ENCODE data around the gene NOC4L. TPM values are rescaled to one million over a fixed set of nuclear protein-coding genes. Genes with fewer than 3 reads are reported as not detected.
A peak's percentile ranks its signal among the peaks of the same experiment; 100 is the strongest.

The NOC4L gene
- total RNA-seq, 2 experiments from 2014 or later = 27.1 to 27.4 TPM

- Mint-ChIP-seq H3K36me3 (ENCODE audit: low read depth) (no peaks in the 10 kb centered on the region), H3K4me3 (no peak overlapping the region), H3K27ac (no peak overlapping the region), H3K4me1 (ENCODE audit: low read depth) (peaks cover 14% of the 10 kb centered on the region), H3K27me3 (ENCODE audit: low read depth) (no peaks in the 10 kb centered on the region), H3K9me3 (no peaks in the 10 kb centered on the region)
- intact Hi-C loops (cut with micrococcal nuclease) = no loop called here
- peak; percentile 24 for DNase-seq
- CTCF ChIA-PET = no interaction called here
These were observed 19.6 kb downstream of the NOC4L start for GRCh38 chr12:132163911-132164288.

GRCh38 chr12:132164426-132164825, 20.2 kb downstream of the NOC4L start:
- no peaks in the 10 kb centered on the region for H3K27me3 Mint-ChIP-seq (ENCODE audit: low read depth)
- no peaks in the 10 kb centered on the region for H3K9me3 Mint-ChIP-seq
- H3K4me1 Mint-ChIP-seq (ENCODE audit: low read depth) = peaks cover 14% of the 10 kb centered on the region
- CTCF ChIA-PET = no interaction called here
- intact Hi-C loops (cut with micrococcal nuclease) = no loop called here
- no peak for DNase-seq
- no peaks in the 10 kb centered on the region for H3K36me3 Mint-ChIP-seq (ENCODE audit: low read depth)
- no peak overlapping the region for H3K27ac Mint-ChIP-seq
- H3K4me3 Mint-ChIP-seq = no peak overlapping the region

DNA sequence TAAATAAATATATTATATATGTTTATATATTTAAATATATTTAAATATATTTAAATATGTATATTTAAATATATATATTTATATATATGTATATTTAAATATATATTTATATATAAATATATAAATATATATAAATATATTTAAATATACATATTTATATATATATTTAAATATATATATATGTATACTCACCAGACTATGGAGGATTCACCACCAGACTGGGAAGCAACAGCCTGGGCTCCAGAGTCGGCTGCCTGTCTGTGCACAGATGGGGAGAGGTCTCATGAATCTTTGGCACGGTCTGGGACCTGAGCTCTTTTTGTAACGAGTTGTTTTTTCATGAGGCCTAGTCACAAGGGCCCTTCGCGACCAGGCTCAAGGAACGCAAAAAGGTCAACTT, 21.3 kb downstream of the NOC4L start:
- intact Hi-C loops (cut with micrococcal nuclease) = no loop called here
- CTCF ChIA-PET = no interaction called here
- H3K9me3 Mint-ChIP-seq = no peaks in the 10 kb centered on the region
- H3K4me3 Mint-ChIP-seq = no peak overlapping the region
- no peaks in the 10 kb centered on the region for H3K36me3 Mint-ChIP-seq (ENCODE audit: low read depth)
- H3K4me1 Mint-ChIP-seq (ENCODE audit: low read depth) = peaks cover 14% of the 10 kb centered on the region
- no peak overlapping the region for H3K27ac Mint-ChIP-seq
- no peaks in the 10 kb centered on the region for H3K27me3 Mint-ChIP-seq (ENCODE audit: low read depth)
- no peak for DNase-seq

DNA sequence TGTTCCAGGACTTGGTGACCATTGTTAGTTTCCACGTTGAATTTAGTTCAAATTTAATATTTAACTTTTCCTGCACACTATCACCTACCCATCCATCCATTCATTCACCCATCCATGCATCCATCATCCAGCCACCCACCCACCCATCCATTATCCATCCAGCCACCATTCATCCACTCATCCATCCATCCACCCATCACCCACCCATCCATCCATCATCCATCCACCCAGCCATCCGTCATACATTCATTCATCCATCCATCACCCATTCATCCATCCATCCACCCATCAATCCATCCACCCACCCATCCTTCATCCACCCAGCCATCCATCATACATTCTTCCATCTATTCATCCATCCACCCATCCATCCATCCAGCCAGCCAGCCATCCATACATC, 21.8 kb downstream of the NOC4L start:
- no peak for DNase-seq
- Mint-ChIP-seq H3K27ac (no peak overlapping the region), H3K9me3 (no peaks in the 10 kb centered on the region), H3K36me3 (ENCODE audit: low read depth) (no peaks in the 10 kb centered on the region), H3K4me3 (no peak overlapping the region), H3K4me1 (ENCODE audit: low read depth) (peaks cover 14% of the 10 kb centered on the region), H3K27me3 (ENCODE audit: low read depth) (no peaks in the 10 kb centered on the region)
- CTCF ChIA-PET = no interaction called here
- intact Hi-C loops (cut with micrococcal nuclease) = no loop called here

DNA sequence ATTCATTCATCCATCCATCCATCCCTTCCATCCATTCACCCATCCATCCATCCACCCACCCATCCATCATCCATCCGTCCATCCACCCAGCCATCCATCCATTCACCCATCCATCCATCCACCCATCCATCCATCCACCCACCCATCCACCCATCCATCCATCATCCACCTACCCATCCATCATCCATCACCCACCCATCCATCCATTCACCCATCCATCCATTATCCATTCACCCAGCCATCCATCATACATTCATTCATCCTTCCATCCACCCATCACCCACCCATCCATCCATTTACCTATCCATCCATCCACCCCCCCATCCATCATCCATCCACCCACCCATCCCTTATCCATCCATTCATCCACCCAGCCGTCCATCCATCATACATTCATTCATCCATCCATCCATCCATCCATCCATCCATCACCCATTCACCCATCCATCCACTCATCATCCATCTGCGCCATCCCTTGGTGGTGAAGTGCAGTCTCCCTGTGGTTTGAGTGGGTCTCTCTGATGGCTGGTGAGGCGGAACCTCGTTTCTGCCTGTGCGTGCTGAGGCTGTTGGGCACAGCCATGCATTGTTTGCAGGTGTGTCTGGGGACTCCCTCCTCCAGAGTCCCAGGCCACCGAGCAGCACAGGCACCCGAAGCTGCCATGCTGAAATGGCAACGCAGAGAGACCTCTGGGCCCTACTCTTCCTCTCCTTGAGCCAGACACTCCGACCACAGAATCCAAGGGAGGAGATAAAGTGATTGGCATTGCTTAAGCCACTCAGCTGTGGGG, 22.7 kb downstream of the NOC4L start:
- Mint-ChIP-seq H3K36me3 (ENCODE audit: low read depth) (no peaks in the 10 kb centered on the region), H3K9me3 (no peaks in the 10 kb centered on the region), H3K4me1 (ENCODE audit: low read depth) (peaks cover 14% of the 10 kb centered on the region), H3K27ac (no peak overlapping the region), H3K4me3 (no peak overlapping the region), H3K27me3 (ENCODE audit: low read depth) (no peaks in the 10 kb centered on the region)
- CTCF ChIA-PET = no interaction called here
- intact Hi-C loops (cut with micrococcal nuclease) = no loop called here
- no peak for DNase-seq

GRCh38 chr12:132167611-132168310, 23.5 kb downstream of the NOC4L start:
- peaks cover 15% of the 10 kb centered on the region for H3K4me1 Mint-ChIP-seq (ENCODE audit: low read depth)
- H3K36me3 Mint-ChIP-seq (ENCODE audit: low read depth) = no peaks in the 10 kb centered on the region
- no peak overlapping the region for H3K4me3 Mint-ChIP-seq
- H3K9me3 Mint-ChIP-seq = no peaks in the 10 kb centered on the region
- DNase-seq = peak; percentile 34
- CTCF ChIA-PET = no interaction called here
- intact Hi-C loops (cut with micrococcal nuclease) = no loop called here
- no peaks in the 10 kb centered on the region for H3K27me3 Mint-ChIP-seq (ENCODE audit: low read depth)
- H3K27ac Mint-ChIP-seq = no peak overlapping the region

GRCh38 chr12:132168311-132169031, 24.2 kb downstream of the NOC4L start:
- H3K4me3 Mint-ChIP-seq = no peak overlapping the region
- peaks cover 6% of the 10 kb centered on the region for H3K27me3 Mint-ChIP-seq (ENCODE audit: low read depth)
- intact Hi-C loops (cut with micrococcal nuclease) = no loop called here
- H3K4me1 Mint-ChIP-seq (ENCODE audit: low read depth) = peaks cover 17% of the 10 kb centered on the region
- no peak overlapping the region for H3K27ac Mint-ChIP-seq
- no peak for DNase-seq
- no peaks in the 10 kb centered on the region for H3K9me3 Mint-ChIP-seq
- CTCF ChIA-PET = no interaction called here
- no peaks in the 10 kb centered on the region for H3K36me3 Mint-ChIP-seq (ENCODE audit: low read depth)

DNA sequence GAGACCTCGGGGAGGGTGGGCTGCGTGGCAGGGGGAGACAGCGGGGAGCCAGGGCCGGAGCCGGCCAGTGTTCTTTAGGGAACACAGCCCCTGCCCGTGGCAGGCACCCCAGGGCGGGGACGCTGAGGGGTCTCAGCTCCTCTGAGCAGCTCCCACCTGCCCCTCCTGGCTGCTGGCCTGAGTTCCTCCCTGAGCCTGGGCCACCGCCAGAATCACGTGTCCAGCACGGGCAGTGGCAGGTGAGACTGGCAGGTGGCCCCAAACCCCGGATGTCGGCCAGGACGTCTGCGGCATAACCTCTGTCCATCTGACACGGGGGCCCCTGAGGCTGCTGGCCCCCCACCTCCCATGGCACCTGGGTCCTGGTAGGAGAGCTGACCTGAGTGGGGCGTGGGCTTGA, 25.1 kb downstream of the NOC4L start:
- no peak for DNase-seq
- intact Hi-C loops (cut with micrococcal nuclease) = no loop called here
- Mint-ChIP-seq H3K9me3 (no peaks in the 10 kb centered on the region), H3K36me3 (ENCODE audit: low read depth) (no peaks in the 10 kb centered on the region), H3K27me3 (ENCODE audit: low read depth) (peaks cover 6% of the 10 kb centered on the region), H3K4me1 (ENCODE audit: low read depth) (peaks cover 16% of the 10 kb centered on the region), H3K27ac (no peak overlapping the region), H3K4me3 (no peak overlapping the region)
- CTCF ChIA-PET = no interaction called here

- Mint-ChIP-seq H3K4me1 (ENCODE audit: low read depth) (peaks cover 21% of the 10 kb centered on the region), H3K4me3 (no peak overlapping the region), H3K9me3 (no peaks in the 10 kb centered on the region), H3K27ac (no peak overlapping the region), H3K27me3 (ENCODE audit: low read depth) (peaks cover 6% of the 10 kb centered on the region), H3K36me3 (ENCODE audit: low read depth) (no peaks in the 10 kb centered on the region)
- no peak for DNase-seq
- CTCF ChIA-PET = no interaction called here
- intact Hi-C loops (cut with micrococcal nuclease) = no loop called here
These were observed 25.9 kb downstream of the NOC4L start for GRCh38 chr12:132170094-132170636.

DNA sequence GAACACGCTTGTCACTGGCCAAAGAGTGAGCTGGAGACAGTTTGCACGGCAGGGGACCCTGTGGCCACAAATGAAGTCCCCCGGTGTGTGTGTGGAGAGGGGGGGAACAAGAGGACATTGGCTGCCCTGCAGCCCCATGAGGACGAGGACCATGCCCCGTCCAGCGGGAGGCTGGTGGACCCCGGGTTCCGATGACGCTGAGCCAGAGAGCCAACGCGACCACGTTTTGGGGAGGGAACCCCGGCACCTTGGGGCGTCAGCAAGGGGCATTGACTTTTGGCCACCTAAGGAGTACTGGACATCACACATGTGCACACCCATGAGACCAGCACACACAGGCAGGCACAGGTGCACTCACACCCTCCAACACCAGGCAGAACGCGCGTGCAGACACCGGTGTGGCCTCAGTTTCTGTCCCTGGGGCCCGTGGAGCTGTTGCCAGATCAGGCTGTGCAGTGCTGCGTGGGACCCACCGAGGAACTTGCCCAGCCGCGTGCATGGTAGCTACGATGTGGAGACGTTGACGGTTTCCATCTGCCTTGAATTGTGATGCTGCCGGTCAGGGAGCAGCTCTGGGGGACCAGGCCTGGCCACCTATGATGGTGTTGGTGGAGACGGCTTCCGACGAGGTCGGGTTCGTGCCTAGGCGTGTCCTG, 26.5 kb downstream of the NOC4L start:
- DNase-seq = no peak
- intact Hi-C loops (cut with micrococcal nuclease) = no loop called here
- Mint-ChIP-seq H3K27ac (no peak overlapping the region), H3K27me3 (ENCODE audit: low read depth) (peaks cover 6% of the 10 kb centered on the region), H3K4me1 (ENCODE audit: low read depth) (peaks cover 21% of the 10 kb centered on the region), H3K9me3 (no peaks in the 10 kb centered on the region), H3K4me3 (no peak overlapping the region), H3K36me3 (ENCODE audit: low read depth) (no peaks in the 10 kb centered on the region)
- CTCF ChIA-PET = no interaction called here

- no peak for DNase-seq
- CTCF ChIA-PET = no interaction called here
- H3K9me3 Mint-ChIP-seq = no peaks in the 10 kb centered on the region
- peaks cover 21% of the 10 kb centered on the region for H3K4me1 Mint-ChIP-seq (ENCODE audit: low read depth)
- H3K36me3 Mint-ChIP-seq (ENCODE audit: low read depth) = no peaks in the 10 kb centered on the region
- peaks cover 6% of the 10 kb centered on the region for H3K27me3 Mint-ChIP-seq (ENCODE audit: low read depth)
- intact Hi-C loops (cut with micrococcal nuclease) = no loop called here
- H3K4me3 Mint-ChIP-seq = no peak overlapping the region
- H3K27ac Mint-ChIP-seq = no peak overlapping the region
These were observed 27.2 kb downstream of the NOC4L start for GRCh38 chr12:132171293-132171967.

DNA sequence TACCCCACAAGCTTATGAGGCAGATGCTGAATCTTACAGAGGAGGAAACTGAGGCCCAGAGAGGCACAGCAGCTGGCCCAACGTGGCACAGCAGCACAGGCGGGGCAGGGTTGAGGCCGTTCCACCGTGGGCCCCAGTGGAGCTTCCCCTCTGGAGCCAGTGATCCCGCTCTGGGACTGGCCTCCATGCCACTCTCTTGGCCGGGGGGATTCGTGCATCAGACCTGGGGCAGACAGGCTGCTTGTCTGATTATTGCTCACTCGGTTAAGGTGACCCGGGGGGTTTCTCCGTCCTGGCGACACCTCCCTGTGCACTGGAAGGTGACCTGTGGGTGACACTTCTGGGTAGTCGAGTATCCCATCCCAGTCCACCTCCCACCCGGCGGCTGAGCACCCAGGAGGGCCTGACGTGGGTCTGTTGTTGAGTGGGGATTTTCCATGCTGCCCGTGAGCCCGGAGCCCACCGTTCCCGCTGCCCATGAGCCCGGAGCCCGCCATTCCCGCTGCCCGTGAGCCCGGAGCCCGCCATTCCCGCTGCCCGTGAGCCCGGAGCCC, 27.8 kb downstream of the NOC4L start:
- intact Hi-C loops (cut with micrococcal nuclease) = no loop called here
- no peak for DNase-seq
- H3K36me3 Mint-ChIP-seq (ENCODE audit: low read depth) = no peaks in the 10 kb centered on the region
- H3K27me3 Mint-ChIP-seq (ENCODE audit: low read depth) = peaks cover 6% of the 10 kb centered on the region
- H3K9me3 Mint-ChIP-seq = no peaks in the 10 kb centered on the region
- H3K4me1 Mint-ChIP-seq (ENCODE audit: low read depth) = peaks cover 21% of the 10 kb centered on the region
- H3K27ac Mint-ChIP-seq = no peak overlapping the region
- H3K4me3 Mint-ChIP-seq = no peak overlapping the region
- CTCF ChIA-PET = no interaction called here

Data from activated naive CD4-positive, alpha-beta T cell treated with anti-CD3 and anti-CD28 coated beads for 36 hours (primary cell).